HG03469 (cell line): ENCODE results near the gene FBXO47.
"Not testable (repeated sequence)": the region's sequence is repeated elsewhere in the genome, so short reads cannot be mapped to it uniquely, and the experiment has no call there.

Experiments used
- ATAC-seq: cut with Tn5 transposase; IDR thresholded peaks from one replicate; pipeline ENCODE4 v1.9.1; 2021; ENCODE audit warnings: mild to moderate bottlenecking, moderate library complexity, moderate number of reproducible peaks; ENCODE audit not compliant: unreplicated experiment

The FBXO47 gene

GRCh38 chr17:38980490-38981217 lies 13.5 kb upstream of the FBXO47 start:
- ATAC-seq, result no peak

GRCh38 chr17:38978180-38978579 lies 11.0 kb upstream of the FBXO47 start:
- no peak for ATAC-seq

GRCh38 chr17:38976187-38976551 lies 9.0 kb upstream of the FBXO47 start:
- ATAC-seq, result not testable (repeated sequence)

GRCh38 chr17:38970804-38971203 lies 3.6 kb upstream of the FBXO47 start:
- ATAC-seq, result no peak

- ATAC-seq, result no peak
Measured at GRCh38 chr17:38970128-38970527, 2.9 kb upstream of the FBXO47 start.

- no peak for ATAC-seq
Measured at GRCh38 chr17:38969281-38969680, 2.1 kb upstream of the FBXO47 start.

GRCh38 chr17:38961413-38961812 lies 5.8 kb downstream of the FBXO47 start:
- no peak for ATAC-seq

- ATAC-seq, result no peak
Measured at GRCh38 chr17:38960402-38960801, 6.8 kb downstream of the FBXO47 start.

- no peak for ATAC-seq
Measured at GRCh38 chr17:38959508-38959907, 7.7 kb downstream of the FBXO47 start.

GRCh38 chr17:38958756-38959155 lies 8.4 kb downstream of the FBXO47 start:
- ATAC-seq, result no peak

GRCh38 chr17:38958326-38958725 lies 8.9 kb downstream of the FBXO47 start:
- ATAC-seq, result no peak

- not testable (repeated sequence) for ATAC-seq
Measured at GRCh38 chr17:38953800-38954199, 13.4 kb downstream of the FBXO47 start.

- ATAC-seq, result no peak
Measured at GRCh38 chr17:38947189-38947588, 20.0 kb downstream of the FBXO47 start.

- no peak for ATAC-seq
Measured at GRCh38 chr17:38943607-38944006, 23.6 kb downstream of the FBXO47 start.

- no peak for ATAC-seq
Measured at GRCh38 chr17:38942696-38943334, 24.4 kb downstream of the FBXO47 start.

- ATAC-seq, result no peak
Measured at GRCh38 chr17:38940404-38940803, 26.8 kb downstream of the FBXO47 start.

- ATAC-seq, result no peak
Measured at GRCh38 chr17:38939987-38940386, 27.2 kb downstream of the FBXO47 start.

GRCh38 chr17:38933962-38934361 lies 33.2 kb downstream of the FBXO47 start:
- ATAC-seq, result not testable (repeated sequence)

GRCh38 chr17:38930782-38931181 lies 36.4 kb downstream of the FBXO47 start:
- ATAC-seq, result not testable (repeated sequence)

GRCh38 chr17:38926293-38927070 lies 40.7 kb downstream of the FBXO47 start:
- ATAC-seq, result no peak

- ATAC-seq, result no peak
Measured at GRCh38 chr17:38925263-38925995, 41.8 kb downstream of the FBXO47 start, which contains the start of gene LASP1NB. Gene LASP1NB, plus strand, starts transcription at chr17:38925614.
